NCI-H774 (cell line): ENCODE measurements around the gene FBXL2.
A peak's percentile ranks its signal among the peaks of the same experiment; 100 is the strongest.
"Not testable (repeated sequence)": the region's sequence is repeated elsewhere in the genome, so short reads cannot be mapped to it uniquely, and the experiment has no call there.

Experiments used
- DNase-seq: peaks from one replicate; lab custom pipeline; 2025; lab: John Stamatoyannopoulos, UW

Gene FBXL2

DNA sequence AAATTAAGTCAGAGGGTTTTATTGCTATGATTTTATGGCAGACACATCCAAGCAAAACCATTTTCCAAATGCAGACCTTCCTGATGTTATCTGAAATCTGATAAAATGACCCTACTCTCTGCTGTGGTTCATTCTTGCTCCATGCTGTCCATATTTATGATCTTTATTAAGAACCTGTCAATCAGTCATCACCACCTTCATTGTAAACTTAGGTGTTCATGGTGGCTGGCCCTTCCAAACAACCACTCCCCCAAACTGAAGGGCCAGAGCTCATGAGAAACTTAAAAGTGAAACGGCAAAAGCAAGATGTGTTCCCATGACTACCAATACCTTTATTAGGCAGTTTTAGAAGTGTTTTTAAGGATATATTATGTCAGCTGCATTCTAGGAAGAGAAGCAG lies 109.4 kb downstream of the FBXL2 start:
- no peak for DNase-seq

DNA sequence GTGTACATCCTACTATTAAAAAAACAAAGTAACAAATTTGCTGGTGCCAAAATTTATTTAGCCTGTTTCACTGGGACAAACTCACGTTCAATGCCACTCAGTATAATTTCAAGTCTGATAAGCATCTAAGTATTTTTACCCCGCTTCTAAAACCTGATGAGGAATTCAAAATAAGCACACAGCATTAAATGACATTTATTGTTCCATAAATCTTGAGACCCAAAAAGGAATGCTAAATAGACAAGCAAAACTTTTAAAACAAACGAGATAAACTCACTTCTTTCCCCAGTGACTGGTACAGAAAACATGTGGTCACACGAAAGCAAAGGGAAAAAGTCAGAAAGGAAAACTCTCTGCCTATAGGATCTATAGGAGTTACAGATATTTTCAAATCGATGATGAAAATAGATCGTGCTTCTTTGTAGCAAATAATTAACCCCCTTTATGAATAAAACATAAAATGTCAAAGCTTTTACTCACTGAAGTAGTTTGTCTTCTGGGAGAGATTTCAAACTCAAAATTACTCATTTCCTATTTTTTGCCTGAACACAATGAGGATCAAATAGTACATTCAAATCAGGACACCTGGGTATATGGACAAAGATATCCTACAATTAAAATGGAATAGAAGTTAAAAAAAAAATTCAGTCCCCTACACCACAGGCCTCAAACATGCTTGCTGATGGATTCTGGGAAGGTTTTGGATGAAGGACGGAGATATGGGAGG lies 111.3 kb downstream of the FBXL2 start:
- DNase-seq: no peak

DNA sequence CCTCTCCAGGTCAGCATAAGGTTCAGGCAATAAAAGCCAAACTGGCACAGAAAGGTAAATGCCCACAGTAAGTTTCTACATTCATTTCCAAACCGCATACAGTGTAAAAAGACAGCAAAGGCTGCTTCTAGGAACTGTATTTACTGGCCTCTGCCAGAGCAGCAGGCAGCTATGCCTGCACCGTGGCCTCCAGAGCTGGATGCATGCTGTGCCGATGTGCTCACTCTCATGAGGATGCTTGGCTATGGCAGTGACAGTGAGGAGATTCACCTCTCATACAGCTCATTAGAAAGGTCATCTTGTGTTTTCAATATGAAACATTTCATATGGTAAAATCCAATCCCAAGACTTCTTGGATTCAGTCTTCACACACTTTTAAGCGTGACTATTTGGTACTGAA lies 112.7 kb downstream of the FBXL2 start:
- no peak for DNase-seq

DNA sequence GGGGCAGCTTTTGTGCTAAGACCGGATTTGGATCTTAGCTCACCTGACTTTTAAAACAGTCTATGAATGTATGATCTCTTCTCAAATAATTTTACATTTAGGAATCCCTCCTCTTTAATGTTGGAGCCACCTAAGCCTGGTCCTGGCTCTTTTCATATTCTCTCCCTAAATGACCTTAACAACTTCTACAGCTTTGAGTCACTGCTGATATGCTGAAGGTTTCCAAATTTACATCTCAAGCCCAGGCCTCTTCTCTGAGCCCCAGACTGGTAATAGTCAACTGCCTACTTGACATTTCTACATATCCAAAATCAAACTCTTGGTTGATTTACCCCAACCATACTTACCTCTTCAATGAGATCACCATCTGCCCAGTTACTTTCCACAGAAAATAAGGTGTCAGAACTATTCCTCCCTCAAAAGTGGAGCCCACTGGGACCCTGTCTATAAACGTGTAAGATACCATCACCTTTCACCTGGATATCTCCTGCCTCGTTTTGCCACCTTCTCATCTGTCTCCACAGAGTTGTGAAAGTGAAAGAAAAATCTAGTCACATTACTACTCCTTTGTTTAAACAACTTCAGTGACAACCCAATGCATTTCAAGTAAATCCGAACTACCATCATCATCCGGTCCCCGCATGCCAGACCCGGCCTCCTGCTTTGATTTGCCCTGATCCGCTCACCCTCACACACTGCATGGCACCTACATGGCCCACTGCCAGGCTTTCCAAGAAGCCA lies 114.2 kb downstream of the FBXL2 start:
- no peak for DNase-seq

DNA sequence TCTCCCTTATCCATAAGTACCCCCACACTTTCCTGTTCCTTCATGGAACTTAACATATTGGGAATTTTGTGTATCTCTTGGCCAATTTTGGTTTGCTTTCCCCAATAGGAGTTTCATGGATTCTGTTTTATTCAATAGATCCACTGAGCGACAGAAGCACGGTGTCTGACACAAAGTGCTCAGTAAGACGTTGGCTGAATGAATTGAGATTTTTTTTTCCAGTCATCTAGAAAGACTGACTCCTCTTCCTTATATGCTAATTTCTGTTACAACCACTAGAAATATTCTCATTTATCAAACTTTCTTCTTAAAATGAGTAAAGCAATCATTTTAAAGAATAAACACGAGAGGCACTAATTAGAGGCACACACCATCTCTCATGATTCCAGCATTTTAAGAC lies 114.9 kb downstream of the FBXL2 start:
- no peak for DNase-seq

DNA sequence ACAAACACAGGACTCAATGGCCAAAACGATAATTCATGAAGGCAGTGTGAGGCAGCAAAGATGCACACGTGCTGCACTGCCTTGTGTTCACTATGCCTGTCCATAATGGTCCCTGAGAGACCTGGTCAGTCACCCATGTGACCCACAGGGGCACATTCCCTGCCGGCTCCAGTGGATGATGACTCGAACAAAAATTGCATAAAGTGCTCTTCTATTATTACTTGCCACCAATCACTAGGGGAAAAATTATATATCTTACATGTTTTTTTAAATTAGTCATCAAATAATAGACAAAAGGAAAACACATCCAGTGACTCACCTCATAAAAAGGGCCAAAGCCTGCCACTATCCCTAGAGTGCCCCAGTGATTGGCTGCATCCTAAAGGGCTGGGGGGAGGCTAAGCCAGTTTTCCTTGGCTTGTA lies 115.5 kb downstream of the FBXL2 start:
- no peak for DNase-seq

- no peak for DNase-seq
These were observed 117.3 kb downstream of the FBXL2 start for GRCh38 chr3:33394403-33395054.

- no peak for DNase-seq
These were observed 118.7 kb downstream of the FBXL2 start for GRCh38 chr3:33395900-33396299.

- DNase-seq: no peak
These were observed 121.2 kb downstream of the FBXL2 start for GRCh38 chr3:33398410-33398809.

DNA sequence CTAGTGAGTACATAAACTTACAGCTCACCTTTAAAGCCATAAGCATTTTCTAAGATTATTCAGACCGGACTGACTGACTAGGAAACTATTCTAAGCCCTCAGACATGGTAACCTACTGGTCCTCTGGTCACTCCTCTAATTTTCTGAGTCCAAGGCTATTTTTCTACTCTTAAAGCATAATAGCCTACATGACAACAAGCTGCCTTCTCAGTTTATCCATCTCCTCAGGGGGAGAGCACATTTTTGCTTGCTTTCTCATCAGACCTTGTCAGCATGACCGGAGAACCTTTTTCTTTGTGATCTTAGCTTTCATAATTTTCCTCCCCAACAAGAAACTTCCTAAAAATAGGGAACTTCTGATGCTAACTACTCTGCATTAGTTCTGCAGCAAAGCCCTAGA lies 124.5 kb downstream of the FBXL2 start:
- no peak for DNase-seq

DNA sequence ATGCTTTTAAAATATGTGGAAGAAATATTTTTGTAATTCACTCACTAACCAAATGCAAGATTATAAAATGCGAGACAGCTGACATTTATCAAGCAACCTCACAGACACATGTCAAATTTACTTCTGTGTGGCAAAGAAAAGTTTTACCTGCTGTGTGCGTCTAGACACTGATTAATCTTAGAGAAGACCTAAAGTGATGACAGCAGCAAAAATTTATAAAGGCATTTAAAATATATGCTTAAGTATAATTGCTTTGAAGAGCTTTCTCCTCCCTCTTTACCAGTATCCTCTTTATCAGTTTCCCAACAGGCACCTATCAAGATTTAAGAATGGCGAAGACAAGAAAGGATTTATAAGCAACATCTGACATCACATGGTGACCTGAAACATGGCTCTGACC lies 125.7 kb downstream of the FBXL2 start:
- no peak for DNase-seq

DNA sequence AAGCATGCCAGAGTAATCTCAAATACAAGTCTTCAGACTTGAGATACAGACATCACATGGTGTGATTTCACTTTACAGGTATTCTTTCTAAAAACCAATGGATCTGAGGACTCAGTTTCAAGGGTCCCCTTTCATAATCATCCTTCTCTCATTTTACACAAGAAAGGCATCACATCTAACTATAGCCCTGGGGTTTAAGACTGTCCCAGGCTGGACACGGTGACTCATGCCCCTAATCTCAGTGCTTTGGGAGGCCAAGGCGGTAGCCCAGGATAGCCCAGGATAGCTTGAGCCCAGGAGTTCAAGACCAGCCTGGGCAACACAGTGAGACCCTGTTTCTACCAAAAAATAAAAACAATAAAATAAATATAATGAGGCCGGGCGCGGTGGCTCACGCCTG lies 126.5 kb downstream of the FBXL2 start:
- no peak for DNase-seq

GRCh38 chr3:33410816-33411215 lies 133.6 kb downstream of the FBXL2 start:
- not testable (repeated sequence) for DNase-seq

DNA sequence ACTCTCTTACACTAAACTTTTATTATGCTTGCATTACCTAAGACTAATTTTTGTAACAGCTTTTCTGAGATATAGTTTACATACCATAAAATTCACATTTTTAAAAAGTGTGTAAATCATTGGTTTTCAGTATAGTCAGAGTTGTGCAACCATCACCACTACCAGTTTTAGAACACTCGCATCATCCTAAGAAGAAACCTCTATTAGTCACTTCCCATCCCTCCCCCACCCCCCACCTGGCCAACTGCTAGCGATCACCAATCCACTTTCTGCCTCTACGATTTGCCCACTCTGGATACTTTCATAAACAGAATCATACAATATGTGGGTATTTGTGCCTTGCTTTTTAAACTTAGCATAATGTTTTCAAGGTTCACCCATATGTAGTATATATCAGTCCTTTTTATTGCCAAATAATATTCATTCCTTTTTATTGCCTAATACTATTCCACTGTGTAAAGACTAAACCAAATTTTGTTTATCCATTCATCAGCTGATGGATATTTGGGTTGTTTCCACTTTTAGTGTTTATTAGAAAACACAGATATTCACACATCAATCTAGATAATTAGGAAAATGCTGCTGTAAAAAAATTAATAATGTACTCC lies 139.9 kb downstream of the FBXL2 start:
- DNase-seq: no peak

- DNase-seq: no peak
These were observed 142.7 kb downstream of the FBXL2 start for GRCh38 chr3:33419948-33420347.

- DNase-seq: no peak
These were observed 143.7 kb downstream of the FBXL2 start for GRCh38 chr3:33420966-33421365.

- DNase-seq: no peak
These were observed 147.6 kb downstream of the FBXL2 start for GRCh38 chr3:33424606-33425452.

DNA sequence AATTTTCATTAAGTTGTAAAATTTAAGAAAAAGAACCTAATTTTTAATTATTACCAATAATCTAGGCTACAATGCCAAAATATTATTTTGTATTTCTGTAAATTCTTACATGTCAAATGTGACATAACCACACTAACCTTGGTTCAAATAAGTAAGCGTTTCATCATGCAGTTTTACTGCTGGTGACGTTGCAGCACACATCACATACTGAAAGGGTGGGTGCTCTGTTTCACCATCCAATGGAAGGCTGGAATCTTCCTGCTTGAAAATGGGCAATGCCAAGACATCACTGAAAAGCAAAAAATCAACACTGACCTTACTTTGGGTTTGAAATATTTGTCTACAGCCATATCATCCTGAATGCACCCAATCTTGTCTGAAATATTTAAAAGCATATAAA lies 148.2 kb downstream of the FBXL2 start:
- no peak for DNase-seq

DNA sequence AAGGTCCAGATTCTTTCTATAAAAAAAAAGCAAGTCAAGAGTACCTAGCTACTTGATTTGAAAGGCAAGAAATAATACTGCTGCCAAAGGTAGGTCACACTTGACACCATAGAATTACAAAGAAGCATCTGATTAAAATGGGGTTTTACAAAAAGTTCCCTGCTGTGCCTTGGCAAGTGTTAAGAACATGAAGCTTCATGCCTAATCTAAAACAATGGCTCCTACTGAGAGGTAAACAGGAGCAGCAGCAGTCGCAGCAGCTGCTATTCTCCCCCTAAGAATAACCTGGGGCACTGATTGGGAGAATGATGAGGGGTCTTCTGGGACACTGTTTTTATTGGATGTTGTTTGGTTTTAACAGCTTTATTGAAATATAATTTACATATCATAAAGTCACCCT lies 148.8 kb downstream of the FBXL2 start:
- DNase-seq: peak; percentile 0

DNA sequence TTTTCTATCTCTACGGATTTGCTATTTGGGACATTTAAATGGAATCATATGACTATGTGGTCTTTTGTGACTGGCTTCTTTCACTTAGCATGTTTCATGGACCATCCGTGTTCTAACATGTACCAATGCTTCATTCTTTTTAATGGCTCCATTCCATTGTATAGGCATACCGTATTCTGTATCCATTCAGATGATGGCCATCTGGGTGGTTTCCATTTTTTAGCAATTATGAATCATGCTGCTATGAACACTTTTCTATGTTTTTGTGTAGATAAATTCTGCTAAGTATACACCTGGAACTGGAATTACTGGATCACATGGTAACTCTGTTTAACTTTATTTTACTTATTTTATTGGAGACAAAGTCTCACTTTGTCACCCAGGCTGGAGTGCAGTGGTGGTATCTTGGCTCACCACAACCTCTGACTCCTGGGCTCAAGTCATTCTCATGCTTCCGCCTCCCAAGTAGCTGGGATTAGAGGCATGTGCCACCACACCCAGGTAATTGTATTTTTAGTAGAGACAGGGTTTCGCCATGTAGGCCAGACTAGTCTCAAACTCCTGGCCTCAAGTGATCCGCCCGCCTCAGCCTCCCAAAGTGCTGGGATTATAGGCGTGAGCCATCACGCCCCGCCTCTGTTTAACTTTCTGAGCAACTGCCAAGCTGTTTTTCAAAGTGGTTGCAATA lies 149.5 kb downstream of the FBXL2 start:
- no peak for DNase-seq

GRCh38 chr3:33428734-33429133 lies 151.5 kb downstream of the FBXL2 start:
- DNase-seq: no peak
